ENCODE results near the gene CD300E. TPM values are rescaled to one million over a fixed set of nuclear protein-coding genes. Genes with fewer than 3 reads are reported as not detected.
A peak's percentile ranks its signal among the peaks of the same experiment; 100 is the strongest.

CD300E gene
- total RNA-seq, 4 donors from 2014 or later, result 1.6 to 9.2 (median 2.2) TPM

DNA sequence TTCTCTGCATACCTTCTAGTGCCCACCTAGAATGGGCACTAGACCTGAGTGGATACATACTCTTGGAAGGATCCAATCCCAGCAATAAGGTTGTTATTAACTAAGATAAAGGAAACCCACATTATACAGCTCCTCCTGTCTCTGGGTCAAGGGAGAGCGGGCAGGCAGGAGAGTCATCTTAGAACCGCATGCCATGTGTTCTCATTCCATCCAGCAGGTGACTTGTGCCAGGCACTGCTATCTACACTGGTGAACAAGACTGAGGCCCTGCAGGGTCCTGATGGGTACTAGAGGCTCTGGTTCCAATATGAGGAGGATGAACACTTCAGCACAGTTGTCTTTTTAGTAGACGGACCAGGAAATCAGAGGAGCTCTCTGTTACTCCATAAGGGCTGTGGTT lies 50.4 kb downstream of the CD300E start:
- DNase-seq (ENCODE audit: low spot score), result no peak
- no peak for ATAC-seq (ENCODE audit: low FRiP score)
- no peak for TF ChIP-seq CTCF (IDR thresholded peaks at IDR 0.05)

DNA sequence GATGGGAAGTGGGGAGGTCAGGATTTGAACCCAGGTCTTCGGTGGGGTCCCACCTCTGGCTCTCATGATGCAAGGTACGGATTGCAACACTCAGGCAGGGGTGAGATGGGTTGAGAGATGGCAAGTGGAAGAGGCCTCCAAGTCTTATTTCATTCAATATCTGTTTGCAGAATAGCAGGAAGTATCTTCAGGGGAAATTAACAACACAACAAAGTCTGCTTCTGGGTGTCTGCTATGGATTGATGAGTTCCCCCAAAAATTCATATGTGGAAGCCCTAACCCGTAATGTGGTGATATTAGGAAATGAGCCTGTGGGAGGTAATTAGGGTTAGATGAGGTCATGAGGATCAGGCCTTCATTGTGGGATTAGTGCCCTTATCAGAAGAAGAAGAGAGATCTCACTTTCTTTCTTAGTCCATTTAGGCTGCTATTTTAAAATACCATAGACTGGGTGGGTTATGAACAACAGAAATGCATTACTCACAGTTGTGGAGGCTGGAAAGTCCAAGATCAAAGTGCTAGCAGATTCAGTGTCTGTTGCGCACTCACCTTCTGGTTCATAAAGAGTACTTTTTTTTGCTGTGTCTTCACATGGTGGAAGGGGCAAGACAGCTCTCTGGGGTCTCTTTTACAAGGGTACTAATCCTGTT lies 51.8 kb downstream of the CD300E start:
- TF ChIP-seq CTCF (IDR thresholded peaks at IDR 0.05), result no peak
- DNase-seq (ENCODE audit: low spot score), result no peak
- ATAC-seq (ENCODE audit: low FRiP score), result no peak

GRCh38 chr17:74569020-74570003 lies 54.2 kb downstream of the CD300E start:
- DNase-seq (ENCODE audit: low spot score) (peak; percentile 50), ATAC-seq (ENCODE audit: low FRiP score) (peak; percentile 91)

GRCh38 chr17:74568106-74568873 lies 55.2 kb downstream of the CD300E start:
- no peak for ATAC-seq (ENCODE audit: low FRiP score)
- no peak for DNase-seq (ENCODE audit: low spot score)
- TF ChIP-seq CTCF (IDR thresholded peaks at IDR 0.05), result no peak

More at GRCh38 chr17:74569020-74570003, 54.2 kb downstream of the CD300E start:
- no peak for TF ChIP-seq CTCF (IDR thresholded peaks at IDR 0.05)

DNA sequence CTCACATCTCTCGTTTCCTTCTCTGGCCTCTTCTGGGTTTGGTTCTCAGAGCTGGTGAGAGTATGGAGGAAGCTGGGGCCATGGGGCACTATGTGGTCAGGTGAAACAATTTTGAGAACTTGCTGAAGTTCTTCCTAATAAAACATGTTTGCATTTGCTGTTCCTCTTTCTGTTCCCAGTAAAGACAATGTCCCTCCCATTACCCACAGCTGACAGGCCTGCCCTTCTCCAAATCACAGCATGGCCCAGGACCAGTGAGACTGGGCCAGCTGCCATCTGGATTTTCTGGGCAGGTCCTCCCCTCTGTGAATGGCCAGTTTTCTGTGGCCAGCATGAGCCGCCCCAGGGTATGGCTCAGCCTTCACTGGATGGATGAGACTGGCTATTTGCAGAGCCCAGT lies 56.1 kb downstream of the CD300E start, which contains the start of gene CD300H:
Gene CD300H (minus strand): TSS at position 113 of the 400 bp plus-strand sequence.
- ATAC-seq (ENCODE audit: low FRiP score) (no peak), DNase-seq (ENCODE audit: low spot score) (no peak)
- no peak for TF ChIP-seq CTCF (IDR thresholded peaks at IDR 0.05)

GRCh38 chr17:74566132-74566753 lies 57.3 kb downstream of the CD300E start:
- DNase-seq (ENCODE audit: low spot score), result no peak
- no peak for ATAC-seq (ENCODE audit: low FRiP score)
- TF ChIP-seq CTCF (IDR thresholded peaks at IDR 0.05), result no peak
